ENCODE data around the gene GNGT1.

DNA sequence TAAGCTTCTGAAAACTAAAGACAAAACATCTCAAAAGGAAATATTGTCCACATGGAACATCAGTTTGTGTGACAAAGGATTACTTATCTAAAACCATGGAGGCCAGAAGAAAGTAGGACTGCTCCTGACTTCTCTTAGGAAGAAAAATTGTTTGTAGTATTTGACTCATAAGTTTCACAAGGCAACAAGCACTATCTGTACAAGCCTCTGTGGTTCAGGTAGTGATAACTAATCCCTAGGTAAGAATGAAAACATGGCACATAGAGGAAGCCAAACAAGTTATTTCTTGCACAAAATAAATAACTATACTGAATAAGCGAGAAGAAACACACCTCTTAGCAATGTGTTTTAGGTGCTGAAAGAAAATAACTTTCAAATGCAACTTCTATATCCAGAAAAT lies 46.1 kb upstream of the GNGT1 start:
- TF ChIP-seq, protein P1, sequence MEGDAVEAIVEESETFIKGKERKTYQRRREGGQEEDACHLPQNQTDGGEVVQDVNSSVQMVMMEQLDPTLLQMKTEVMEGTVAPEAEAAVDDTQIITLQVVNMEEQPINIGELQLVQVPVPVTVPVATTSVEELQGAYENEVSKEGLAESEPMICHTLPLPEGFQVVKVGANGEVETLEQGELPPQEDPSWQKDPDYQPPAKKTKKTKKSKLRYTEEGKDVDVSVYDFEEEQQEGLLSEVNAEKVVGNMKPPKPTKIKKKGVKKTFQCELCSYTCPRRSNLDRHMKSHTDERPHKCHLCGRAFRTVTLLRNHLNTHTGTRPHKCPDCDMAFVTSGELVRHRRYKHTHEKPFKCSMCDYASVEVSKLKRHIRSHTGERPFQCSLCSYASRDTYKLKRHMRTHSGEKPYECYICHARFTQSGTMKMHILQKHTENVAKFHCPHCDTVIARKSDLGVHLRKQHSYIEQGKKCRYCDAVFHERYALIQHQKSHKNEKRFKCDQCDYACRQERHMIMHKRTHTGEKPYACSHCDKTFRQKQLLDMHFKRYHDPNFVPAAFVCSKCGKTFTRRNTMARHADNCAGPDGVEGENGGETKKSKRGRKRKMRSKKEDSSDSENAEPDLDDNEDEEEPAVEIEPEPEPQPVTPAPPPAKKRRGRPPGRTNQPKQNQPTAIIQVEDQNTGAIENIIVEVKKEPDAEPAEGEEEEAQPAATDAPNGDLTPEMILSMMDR (IDR thresholded peaks at IDR 0.05 in 4 of 5, conservative IDR thresholded peaks at IDR 0.05 in 1 of 5), result no peak
- TF ChIP-seq POLR2A (IDR thresholded peaks at IDR 0.05), result no peak

Data from gastrocnemius medialis (tissue), 4 donors.